SHP77 (cell line): ENCODE data around the gene CCDC43.
"Not testable (repeated sequence)": the region's sequence is repeated elsewhere in the genome, so short reads cannot be mapped to it uniquely, and the experiment has no call there.

Experiments
- DNase-seq, 2 experiments: peaks; one replicate each; lab custom pipeline; 2025; lab: John Stamatoyannopoulos, UW

The CCDC43 gene

GRCh38 chr17:44666006-44666405 is 23.6 kb downstream of the CCDC43 start:
- no peak for DNase-seq

- DNase-seq = no peak
Observed at GRCh38 chr17:44664867-44665266, 24.7 kb downstream of the CCDC43 start.

- DNase-seq = no peak
Observed at GRCh38 chr17:44663095-44663494, 26.5 kb downstream of the CCDC43 start.

GRCh38 chr17:44661835-44662234 is 27.7 kb downstream of the CCDC43 start:
- DNase-seq = no peak

- no peak for DNase-seq
Observed at GRCh38 chr17:44655983-44656710, 33.4 kb downstream of the CCDC43 start, which contains the start of gene MEIOC. MEIOC (plus strand) TSS chr17:44656468; CDS start chr17:44656614, 146 bp downstream.

- no peak for DNase-seq
Observed at GRCh38 chr17:44653954-44654353, 35.6 kb downstream of the CCDC43 start.

- DNase-seq = no peak
Observed at GRCh38 chr17:44653384-44653783, 36.2 kb downstream of the CCDC43 start.

GRCh38 chr17:44652727-44653126 is 36.8 kb downstream of the CCDC43 start:
- DNase-seq = no peak

GRCh38 chr17:44651228-44651627 is 38.3 kb downstream of the CCDC43 start:
- no peak for DNase-seq

GRCh38 chr17:44648963-44649362 is 40.6 kb downstream of the CCDC43 start:
- no peak for DNase-seq

- no peak for DNase-seq
Observed at GRCh38 chr17:44647736-44648135, 41.8 kb downstream of the CCDC43 start.

- DNase-seq = no peak
Observed at GRCh38 chr17:44646280-44646679, 43.3 kb downstream of the CCDC43 start.

GRCh38 chr17:44645341-44645740 is 44.2 kb downstream of the CCDC43 start:
- DNase-seq = no peak

- no peak for DNase-seq
Observed at GRCh38 chr17:44642834-44643233, 46.7 kb downstream of the CCDC43 start.

GRCh38 chr17:44637066-44637465 is 52.5 kb downstream of the CCDC43 start:
- DNase-seq = no peak

GRCh38 chr17:44636562-44636961 is 53.0 kb downstream of the CCDC43 start:
- no peak for DNase-seq

- DNase-seq = not testable (repeated sequence)
Observed at GRCh38 chr17:44634401-44634800, 55.2 kb downstream of the CCDC43 start.

- DNase-seq = no peak
Observed at GRCh38 chr17:44633998-44634397, 55.6 kb downstream of the CCDC43 start.

GRCh38 chr17:44630703-44631102 is 58.9 kb downstream of the CCDC43 start:
- no peak for DNase-seq

- DNase-seq = no peak
Observed at GRCh38 chr17:44629314-44629713, 60.3 kb downstream of the CCDC43 start.

- DNase-seq = peak; percentile 88 to 94
Observed at GRCh38 chr17:44628243-44629188, 61.1 kb downstream of the CCDC43 start.

GRCh38 chr17:44627513-44628242 is 61.9 kb downstream of the CCDC43 start:
- peak in 1 of 2 experiments; percentile 27 for DNase-seq
